Left lung (tissue), 10 donors: ENCODE measurements around the gene SLBP. TPM values are rescaled to one million over a fixed set of nuclear protein-coding genes. Genes with fewer than 3 reads are reported as not detected.

ENCODE experiments used
- ATAC-seq: fragments of 200-7000 bp; cut with Tn5 transposase; one replicate; pipeline ENCODE4 v1.9.1; 2020; ENCODE audit warnings: moderate library complexity
- DNase-seq, 4 donors: peaks; one replicate each; pipeline ENCODE4 v3.0.0-alpha.2; 2013 to 2020
- H3K27ac ChIP-seq, 2 donors: fragments of 200-600 bp; sonication (generic) in 1 of 2; one replicate each; pipeline versions ENCODE4 v1.5.0 to v1.8.0; 2020 to 2021
- H3K27me3 ChIP-seq, 2 donors: fragments of 200-600 bp; sonication (generic) in 1 of 2; one replicate each; pipeline versions ENCODE4 v1.5.0 to v1.8.0; 2020 to 2021
- H3K36me3 ChIP-seq, 2 donors: fragments of 200-600 bp; sonication (generic) in 1 of 2; one replicate each; pipeline versions ENCODE4 v1.5.0 to v1.8.0; 2020 to 2021
- H3K4me1 ChIP-seq, 2 donors: fragments of 200-600 bp; one replicate each; pipeline ENCODE4 v1.8.0; 2021
- H3K4me3 ChIP-seq, 2 donors: fragments of 200-600 bp; sonication (generic) in 1 of 2; one replicate each; pipeline versions ENCODE4 v1.5.0 to v1.8.0; 2020 to 2021; ENCODE audit warnings: mild to moderate bottlenecking in 1 of 2
- H3K9me3 ChIP-seq, 2 donors: fragments of 200-600 bp; sonication (generic) in 1 of 2; one replicate each; pipeline versions ENCODE4 v1.5.0 to v1.8.0; 2020 to 2021
- intact Hi-C, 2 donors: fragments of 100-400 bp; cut with DNase I; formaldehyde crosslinking; loops; one replicate each; pipeline versions ENCODE4 v1.11.2 to v1.14.2; 2022
- polyA plus RNA-seq, 6 donors: library from polyadenylated mRNA; unstranded; fragments of 120-200 nt; gene quantifications; one replicate each; pipeline ENCODE4 v1.2.1, GENCODE V29; 2013; ENCODE audit not compliant: insufficient read length in 6 of 6
- total RNA-seq, 2 donors: library from RNA; stranded (reverse); fragmentation: NEBNext Ultra II Directional; extraction: Animal tissue kit (Norgen Biotek cat#: 25700); gene quantifications; one replicate each; pipeline ENCODE4 v1.2.1, GENCODE V29; 2021
- TF ChIP-seq, protein P1 (sequence below), 2 donors: fragments of 200-600 bp; sonication (generic) in 1 of 2; IDR thresholded peaks; one replicate each; pipeline versions ENCODE4 v1.5.0 to v1.8.0; 2021; ENCODE audit warnings: antibody characterized with exemption in 2 of 2
- donor health status: DM: no; HTN: yes; CAD: no.
- donor health status: DM: no; HTN: no; CAD: no.

SLBP gene
- total and polyA plus RNA-seq, 8 donors = 39.1 to 73.0 (median 60.0) TPM

DNA sequence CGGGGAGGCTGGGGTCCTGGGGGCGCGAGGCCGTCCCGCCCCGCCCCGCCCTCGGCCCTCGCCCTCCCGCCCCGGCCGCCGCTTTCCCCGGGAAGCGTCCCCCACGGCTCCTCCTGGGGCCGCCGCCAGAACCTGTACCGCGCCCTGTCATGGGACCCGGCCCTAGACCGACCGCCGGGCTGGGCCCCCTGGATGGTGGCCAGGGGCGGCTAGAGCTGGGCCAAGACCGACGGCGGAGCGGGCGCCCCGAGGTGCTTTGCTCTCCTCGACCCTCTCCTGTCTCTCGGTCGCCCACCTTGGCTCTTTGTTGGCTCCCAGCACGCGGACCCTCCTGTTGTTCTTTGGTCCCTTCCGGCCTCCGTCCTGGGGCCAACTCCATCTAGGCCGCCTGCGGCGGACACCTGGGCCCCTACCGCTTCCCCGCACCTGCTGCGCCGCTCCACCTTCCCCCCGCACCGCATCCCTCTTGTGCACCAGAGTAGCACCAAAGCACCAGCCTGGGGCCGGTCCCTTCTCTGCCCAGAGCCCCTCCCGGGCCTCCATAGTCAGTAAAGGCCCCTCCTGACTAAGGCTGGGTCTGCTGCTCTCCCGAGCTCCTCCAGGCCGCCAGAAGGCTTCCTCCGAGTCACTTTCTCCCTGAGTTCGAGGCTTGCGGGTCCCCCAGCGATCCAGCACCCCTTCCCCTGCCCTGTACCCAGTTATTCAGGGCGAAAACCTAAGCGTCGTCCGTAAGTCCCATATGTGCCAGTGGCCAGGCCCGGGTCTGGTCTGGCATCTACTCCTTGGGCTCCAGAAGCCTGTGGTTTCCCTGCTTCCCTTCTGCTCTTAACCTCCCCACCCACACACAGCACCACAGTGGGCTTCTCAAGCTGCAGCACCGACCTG is 9.8 kb upstream of the SLBP start:
- DNase-seq (peak in 1 of 4 donors; percentile 76), ATAC-seq (no peak)
- intact Hi-C loops = no loop called here
- peaks cover 24 to 76% of the 10 kb centered on the region in 2 donors for H3K4me1 ChIP-seq
- TF ChIP-seq, protein P1, sequence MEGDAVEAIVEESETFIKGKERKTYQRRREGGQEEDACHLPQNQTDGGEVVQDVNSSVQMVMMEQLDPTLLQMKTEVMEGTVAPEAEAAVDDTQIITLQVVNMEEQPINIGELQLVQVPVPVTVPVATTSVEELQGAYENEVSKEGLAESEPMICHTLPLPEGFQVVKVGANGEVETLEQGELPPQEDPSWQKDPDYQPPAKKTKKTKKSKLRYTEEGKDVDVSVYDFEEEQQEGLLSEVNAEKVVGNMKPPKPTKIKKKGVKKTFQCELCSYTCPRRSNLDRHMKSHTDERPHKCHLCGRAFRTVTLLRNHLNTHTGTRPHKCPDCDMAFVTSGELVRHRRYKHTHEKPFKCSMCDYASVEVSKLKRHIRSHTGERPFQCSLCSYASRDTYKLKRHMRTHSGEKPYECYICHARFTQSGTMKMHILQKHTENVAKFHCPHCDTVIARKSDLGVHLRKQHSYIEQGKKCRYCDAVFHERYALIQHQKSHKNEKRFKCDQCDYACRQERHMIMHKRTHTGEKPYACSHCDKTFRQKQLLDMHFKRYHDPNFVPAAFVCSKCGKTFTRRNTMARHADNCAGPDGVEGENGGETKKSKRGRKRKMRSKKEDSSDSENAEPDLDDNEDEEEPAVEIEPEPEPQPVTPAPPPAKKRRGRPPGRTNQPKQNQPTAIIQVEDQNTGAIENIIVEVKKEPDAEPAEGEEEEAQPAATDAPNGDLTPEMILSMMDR (IDR thresholded peaks at IDR 0.05) = no peak
- H3K9me3 ChIP-seq = no peaks in the 10 kb centered on the region
- peak overlapping the region; percentile 69 to 97 for H3K27ac ChIP-seq
- H3K27me3 ChIP-seq = no peaks in the 10 kb centered on the region
- peaks cover 0 to 29% of the 10 kb centered on the region in 2 donors for H3K36me3 ChIP-seq
- H3K4me3 ChIP-seq = peak overlapping the region; percentile 77 to 79

DNA sequence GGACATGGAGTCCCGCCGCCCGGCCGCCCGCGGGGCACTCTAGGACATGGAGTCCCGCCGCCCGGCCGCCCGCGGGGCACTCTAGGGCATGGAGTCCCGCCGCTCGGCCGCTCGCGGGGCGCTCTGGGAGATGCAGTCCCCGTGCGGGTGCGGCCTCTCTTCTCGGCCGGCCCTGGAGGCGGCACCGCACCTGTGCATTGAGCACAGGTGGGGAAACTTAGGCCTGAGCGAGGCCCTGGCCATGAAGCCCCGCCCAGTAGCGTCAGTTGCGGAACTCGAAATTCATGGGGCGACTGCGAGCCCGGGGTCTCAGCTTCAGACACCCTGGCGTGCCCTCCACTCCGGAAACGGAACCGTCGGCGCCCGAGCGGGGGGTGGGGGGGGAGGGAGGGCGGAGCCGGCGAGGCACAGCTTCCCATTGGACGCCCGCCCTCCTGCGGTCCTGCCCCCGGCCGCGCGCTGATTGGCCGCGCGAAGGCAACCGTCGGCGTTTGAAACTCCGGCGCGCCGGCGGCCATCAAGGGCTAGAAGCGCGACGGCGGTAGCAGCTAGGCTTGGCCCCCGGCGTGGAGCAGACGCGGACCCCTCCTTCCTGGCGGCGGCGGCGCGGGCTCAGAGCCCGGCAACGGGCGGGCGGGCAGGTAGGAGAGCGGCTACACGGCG is 9.0 kb upstream of the SLBP start, which contains the start of the genes TACC3 and TMEM129:
TSS of gene TACC3 (plus strand) at position 519 of the 663 bp plus-strand sequence. CDS start 1,901 bp downstream, outside the sequence.
TSS of gene TMEM129 (minus strand) at position 321 of the 663 bp plus-strand sequence. CDS start 486 bp downstream, outside the sequence.
- Histone ChIP-seq H3K4me1 (peaks cover 24 to 69% of the 10 kb centered on the region in 2 donors), H3K9me3 (no peaks in the 10 kb centered on the region), H3K36me3 (peaks cover 0 to 37% of the 10 kb centered on the region in 2 donors), H3K27ac (peak within 1 kb of the TSS; percentile 96 to 97), H3K4me3 (peak within 1 kb of the TSS; percentile 77 to 79), H3K27me3 (no peaks in the 10 kb centered on the region)
- peak; percentile 93 for ATAC-seq
- TF ChIP-seq, protein P1 (IDR thresholded peaks at IDR 0.05) = peak in 1 of 2 donors; percentile 4
- peak; percentile 93 to 96 (median 96) for DNase-seq
- intact Hi-C loops = no loop called here

DNA sequence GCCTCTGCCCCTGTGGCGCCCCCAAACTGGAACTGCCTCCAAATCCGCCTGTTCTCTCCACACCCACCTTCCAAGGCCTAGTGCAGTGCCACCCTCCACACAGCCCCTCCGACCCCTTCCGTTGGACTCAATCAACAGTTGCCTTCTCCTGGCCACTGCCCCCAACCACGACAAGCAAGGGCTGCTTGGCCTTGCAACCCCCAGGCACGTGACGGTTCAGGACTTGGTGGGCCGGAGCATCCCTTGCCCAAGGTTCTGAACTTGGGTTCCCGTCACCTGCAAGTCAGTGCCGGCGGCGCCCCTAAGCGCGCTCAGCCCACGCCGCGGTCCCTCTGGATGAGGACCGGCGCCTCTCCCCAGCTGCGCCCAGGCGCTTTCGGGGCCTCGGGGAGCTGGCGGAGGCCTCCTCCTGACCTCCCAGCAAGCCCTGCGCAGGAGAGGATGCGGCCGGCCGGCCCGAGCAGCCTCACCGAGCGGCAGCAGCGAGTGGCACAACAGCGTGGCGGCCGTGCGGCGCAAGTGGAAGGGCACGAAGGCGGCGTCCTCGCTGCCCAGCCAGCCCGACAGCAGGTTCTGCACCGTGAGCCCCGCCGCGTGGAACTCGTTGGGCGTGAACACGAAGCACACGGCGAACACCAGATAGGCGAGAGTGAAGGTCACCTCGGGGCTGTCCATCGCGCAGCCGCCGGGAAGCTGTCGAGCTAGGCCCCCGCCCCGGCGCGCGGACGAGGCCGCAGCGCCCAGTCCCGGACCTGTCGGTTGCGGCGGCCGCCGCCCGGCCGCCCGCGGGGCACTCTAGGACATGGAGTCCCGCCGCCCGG is 8.3 kb upstream of the SLBP start:
- ATAC-seq (peak; percentile 40), DNase-seq (peak in 3 of 4 donors; percentile 38 to 91 (median 75))
- intact Hi-C loops = no loop called here
- Histone ChIP-seq H3K27me3 (no peaks in the 10 kb centered on the region), H3K27ac (peak overlapping the region; percentile 96 to 97), H3K36me3 (peaks cover 0 to 36% of the 10 kb centered on the region in 2 donors), H3K9me3 (no peaks in the 10 kb centered on the region), H3K4me3 (peak overlapping the region; percentile 77 to 79), H3K4me1 (peaks cover 24 to 69% of the 10 kb centered on the region in 2 donors)
- TF ChIP-seq, protein P1 (IDR thresholded peaks at IDR 0.05) = no peak

DNA sequence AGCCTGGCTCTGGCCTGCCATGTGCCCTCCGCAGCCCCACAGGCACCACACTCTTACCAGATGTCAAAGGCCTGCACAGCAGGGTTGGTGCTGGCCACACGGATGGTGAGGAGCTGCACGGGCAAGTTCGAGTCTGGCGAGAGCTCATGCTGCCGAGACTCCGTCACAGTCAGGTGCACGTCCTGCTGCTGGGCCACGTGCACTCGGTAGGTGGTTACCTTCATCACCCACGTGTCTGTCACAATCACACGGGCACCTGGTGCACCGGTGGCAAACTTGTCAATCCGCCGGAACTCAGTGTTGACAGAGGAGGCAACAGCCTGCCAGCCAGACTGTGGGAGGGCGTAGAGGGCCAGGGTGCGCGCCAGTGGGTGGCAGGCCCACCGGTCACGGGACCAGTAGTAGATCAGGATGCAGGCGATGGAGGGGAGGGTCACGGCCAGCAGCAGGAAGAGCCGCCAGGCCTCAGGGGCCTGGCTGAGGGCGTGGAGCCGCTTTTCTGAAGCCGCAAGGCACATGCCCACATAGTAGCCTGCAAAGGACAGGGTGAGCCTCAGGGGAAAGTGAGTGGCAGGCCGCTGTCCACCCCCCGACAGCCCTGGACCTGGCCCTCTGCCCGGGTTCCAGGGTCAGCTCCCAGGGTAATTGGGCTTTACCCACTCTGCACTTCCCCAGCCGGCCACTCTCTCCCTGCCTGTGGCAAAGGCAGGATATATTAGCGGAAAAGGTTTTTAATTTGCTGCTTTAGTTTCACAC is 6.2 kb upstream of the SLBP start:
- H3K9me3 ChIP-seq = no peaks in the 10 kb centered on the region
- intact Hi-C loops = no loop called here
- H3K4me1 ChIP-seq = peaks cover 24 to 71% of the 10 kb centered on the region in 2 donors
- TF ChIP-seq, protein P1 (IDR thresholded peaks at IDR 0.05) = no peak
- no peak overlapping the region for H3K27ac ChIP-seq
- ATAC-seq = no peak
- peak in 1 of 4 donors; percentile 67 for DNase-seq
- no peak overlapping the region for H3K4me3 ChIP-seq
- H3K36me3 ChIP-seq = peaks cover 0 to 33% of the 10 kb centered on the region in 2 donors
- no peaks in the 10 kb centered on the region for H3K27me3 ChIP-seq
